Pons (tissue), 1 donor: ENCODE results near the gene SLC10A1.
"Not testable (repeated sequence)": the region's sequence is repeated elsewhere in the genome, so short reads cannot be mapped to it uniquely, and the experiment has no call there.

Experiments
- DNase-seq: peaks from one replicate; pipeline ENCODE4 v3.0.0-alpha.2; 2016; ENCODE audit warnings: low spot score

SLC10A1 gene

DNA sequence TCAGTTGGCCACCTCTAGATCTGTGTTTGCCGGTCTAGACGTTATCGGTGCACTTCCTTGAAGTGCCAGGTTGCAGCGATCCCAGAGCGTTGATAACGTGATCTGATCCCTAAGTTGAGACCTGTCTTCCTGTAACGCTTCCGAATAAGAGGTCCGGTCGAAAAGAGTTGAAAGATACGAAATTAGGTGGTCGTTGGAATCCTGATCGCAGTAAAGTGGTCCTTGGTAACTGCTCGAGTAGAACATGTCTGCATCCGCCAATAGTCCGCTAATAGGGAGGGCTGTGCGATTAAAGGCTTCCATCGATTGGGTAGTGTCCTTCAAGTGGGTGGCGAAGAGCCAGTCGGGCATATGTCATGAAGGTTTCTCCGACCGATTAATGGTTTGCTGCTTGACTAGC, 27.4 kb downstream of the SLC10A1 start:
- DNase-seq, result no peak

GRCh38 chr14:69768873-69769272, 28.2 kb downstream of the SLC10A1 start:
- no peak for DNase-seq

DNA sequence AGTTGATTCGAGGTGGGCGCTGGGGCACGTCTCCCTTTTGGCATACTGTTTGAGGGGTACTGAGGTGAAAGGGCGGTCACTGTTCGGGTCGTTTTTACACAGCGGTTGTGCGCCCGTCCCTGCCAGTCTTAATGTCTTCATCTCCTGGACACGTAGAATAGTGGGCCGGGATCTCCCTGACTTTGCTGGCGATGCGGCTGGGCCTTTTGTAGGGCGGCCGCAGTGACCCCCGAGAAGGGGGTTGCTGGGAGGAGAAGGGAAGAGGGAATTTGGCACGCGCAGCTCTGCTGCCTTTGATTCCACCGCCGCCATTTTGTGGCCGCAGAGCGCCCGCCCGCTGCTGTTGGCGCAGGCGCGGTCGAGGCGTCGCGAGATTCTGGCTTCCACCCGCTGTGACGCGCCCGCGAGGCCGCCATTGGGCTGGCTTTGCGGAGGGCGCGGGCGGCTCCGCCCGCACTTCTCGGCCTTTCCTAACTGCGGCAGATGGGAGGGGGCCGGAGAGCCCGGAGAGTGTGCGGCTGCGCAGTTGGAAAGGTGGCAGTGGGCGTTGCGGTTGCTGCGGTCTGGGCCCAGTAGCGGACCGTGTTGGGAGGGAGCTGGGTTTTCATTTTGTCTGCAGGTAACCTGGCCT, 29.6 kb downstream of the SLC10A1 start:
- peak; percentile 85 for DNase-seq

DNA sequence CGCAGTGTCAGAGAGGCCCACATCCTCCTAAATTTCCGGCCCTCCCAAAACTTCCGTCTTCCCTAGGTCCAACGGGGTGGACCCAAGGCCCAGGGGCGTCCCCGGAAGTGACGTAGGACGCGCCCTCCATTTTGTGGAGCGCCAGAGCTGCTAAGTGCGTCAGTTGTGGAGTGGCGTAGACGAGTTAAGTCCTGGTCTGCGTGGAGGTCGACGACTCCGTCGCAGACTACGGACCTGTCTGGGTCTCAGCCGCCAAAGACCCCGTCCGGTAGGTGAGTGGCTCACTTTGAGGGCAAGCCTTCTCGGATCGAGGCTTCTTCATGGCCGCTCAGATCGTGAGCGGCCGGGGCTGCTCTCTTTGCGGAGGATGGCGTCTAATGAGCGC, 30.1 kb downstream of the SLC10A1 start, which contains the start of gene SRSF5:
Gene SRSF5 (plus strand): TSS at position 159 of the 385 bp plus-strand sequence. CDS start 1,015 bp downstream, outside the sequence.
- peak; percentile 98 for DNase-seq

- DNase-seq, result no peak
These were observed 33.1 kb downstream of the SLC10A1 start for GRCh38 chr14:69763761-69764510.

DNA sequence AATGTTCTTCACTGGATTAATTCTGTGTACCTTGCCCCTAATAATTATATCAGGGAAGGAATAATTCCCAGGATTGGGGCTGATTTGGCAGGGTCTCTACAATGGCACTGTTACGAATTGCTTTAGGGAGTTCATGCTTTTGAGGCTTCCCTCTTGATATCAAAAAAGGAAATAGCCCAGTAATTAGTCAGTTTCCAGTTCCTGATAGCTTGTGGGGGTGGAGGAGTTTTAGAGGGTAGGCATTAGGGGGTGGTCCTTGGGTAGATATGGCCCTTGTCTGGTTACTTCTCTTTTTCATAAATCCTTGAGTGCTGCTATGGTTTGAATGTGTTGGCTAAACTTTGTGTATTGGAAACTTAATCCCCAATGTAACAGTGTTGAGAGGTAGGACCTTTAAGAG, 36.2 kb downstream of the SLC10A1 start:
- no peak for DNase-seq

GRCh38 chr14:69756298-69756697, 40.7 kb downstream of the SLC10A1 start:
- DNase-seq, result no peak

GRCh38 chr14:69755784-69756183, 41.3 kb downstream of the SLC10A1 start:
- no peak for DNase-seq

DNA sequence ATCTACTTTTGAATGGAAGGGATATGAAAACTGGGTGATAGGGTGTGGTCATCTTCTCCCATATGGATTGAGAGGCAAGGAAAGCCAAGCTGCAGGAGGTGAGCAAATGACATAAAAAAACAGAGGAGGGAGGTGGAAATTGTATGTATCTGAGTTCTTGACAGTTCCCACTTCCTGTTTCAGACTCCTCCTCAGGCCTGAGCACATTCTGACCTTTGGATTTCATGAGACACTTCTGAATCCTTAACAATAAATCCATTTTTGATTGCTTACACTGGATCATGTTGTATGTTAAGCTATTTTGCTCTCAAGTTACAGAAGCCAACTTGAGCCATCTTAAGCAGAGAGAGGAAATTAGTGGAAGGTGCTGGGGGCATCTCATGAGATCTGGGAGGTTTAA, 41.7 kb downstream of the SLC10A1 start:
- DNase-seq, result no peak

DNA sequence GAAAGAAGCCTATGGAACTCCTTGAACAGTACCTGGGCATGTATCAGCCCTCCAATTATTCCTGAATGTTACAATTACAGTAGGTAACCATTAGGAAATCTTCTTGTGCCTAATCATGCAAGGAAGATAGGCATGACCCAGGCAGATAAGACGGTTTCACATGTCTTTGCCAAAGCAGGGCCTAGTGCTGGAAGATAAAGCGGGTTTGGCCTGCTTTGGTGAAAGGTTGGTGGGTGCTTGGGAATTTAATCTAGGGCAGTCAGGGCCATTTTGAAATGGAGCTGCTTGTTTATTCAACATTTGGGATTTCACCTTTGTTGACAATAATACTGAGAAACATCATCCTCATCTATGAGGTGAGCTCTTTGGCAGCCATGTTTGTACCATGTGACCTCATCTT, 42.6 kb downstream of the SLC10A1 start:
- DNase-seq, result no peak

DNA sequence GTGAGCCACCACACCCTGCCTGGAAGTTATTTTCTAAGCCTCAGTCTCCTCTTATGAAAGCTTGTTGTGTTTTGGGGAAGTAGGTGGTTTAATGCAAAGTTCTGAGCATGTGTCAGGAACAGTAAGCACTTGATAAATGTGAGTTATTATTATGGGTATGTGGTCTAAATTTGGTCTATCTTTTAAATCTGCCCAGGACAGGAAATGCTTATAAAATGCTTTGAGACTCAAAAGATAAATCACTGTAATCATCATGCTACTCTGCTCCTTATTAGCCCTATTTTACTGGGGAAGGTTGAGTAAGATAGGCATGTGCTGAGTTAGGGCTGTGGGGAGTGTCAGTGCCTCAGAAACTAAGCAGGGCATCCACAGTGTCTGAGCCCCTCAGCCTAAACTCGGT, 43.2 kb downstream of the SLC10A1 start:
- no peak for DNase-seq

DNA sequence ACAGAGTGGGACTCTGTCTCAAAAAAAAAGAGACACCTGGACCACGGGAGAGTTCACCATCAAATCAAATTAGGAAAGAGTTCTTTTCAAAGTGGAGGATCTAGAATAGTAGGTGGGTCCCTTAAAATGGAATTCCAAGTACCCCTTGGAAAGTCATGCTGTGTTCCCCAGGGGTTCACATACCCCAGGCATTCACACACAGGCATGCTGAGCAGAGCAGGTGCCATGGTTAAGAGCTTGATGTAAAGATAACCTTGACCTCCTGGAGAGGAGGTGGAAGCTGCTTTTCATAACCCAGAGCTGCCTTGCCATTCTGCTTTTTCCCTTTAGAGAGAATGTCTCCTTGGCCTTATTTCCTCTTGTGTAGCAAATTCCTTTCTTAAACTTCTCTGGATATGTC, 44.3 kb downstream of the SLC10A1 start:
- no peak for DNase-seq

GRCh38 chr14:69750495-69750894, 46.5 kb downstream of the SLC10A1 start:
- no peak for DNase-seq

DNA sequence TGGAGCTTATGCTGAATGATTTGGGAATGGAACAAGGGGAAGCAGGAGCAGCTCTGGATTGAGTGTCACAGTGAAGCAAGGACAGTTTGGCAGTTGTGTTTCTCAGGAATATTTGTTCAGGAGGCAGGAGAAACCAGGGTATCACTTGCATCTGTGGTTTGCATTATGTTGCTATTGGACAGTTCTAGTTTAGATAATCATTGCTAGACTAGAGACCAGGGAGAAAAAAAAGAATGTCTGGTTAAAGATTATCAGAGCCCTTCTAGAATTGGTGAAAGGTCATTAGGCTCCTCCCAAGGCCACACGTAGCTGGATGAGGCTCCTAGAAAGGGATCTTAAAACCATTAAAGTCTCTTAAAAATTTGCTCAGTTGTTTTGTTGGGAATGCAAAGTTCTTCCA, 47.1 kb downstream of the SLC10A1 start:
- no peak for DNase-seq

DNA sequence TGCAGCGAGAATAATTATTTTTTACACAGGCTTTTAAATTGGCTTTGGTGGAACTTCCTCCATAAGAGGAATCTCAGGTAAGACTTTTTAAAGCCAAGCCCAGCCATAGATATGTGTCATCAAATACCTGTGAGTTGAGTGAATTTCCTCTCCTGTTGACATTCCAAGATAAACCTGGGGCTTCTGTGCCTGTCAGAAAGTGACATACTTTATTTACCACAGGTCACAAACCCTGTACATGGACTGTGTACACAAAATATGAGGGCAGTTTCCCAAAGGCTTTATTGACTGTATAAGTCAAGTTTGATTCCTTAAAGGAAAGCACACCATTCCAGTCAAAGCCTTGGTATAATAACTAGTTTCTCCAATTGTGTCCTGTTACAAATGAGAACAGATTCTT, 56.0 kb downstream of the SLC10A1 start:
- no peak for DNase-seq

DNA sequence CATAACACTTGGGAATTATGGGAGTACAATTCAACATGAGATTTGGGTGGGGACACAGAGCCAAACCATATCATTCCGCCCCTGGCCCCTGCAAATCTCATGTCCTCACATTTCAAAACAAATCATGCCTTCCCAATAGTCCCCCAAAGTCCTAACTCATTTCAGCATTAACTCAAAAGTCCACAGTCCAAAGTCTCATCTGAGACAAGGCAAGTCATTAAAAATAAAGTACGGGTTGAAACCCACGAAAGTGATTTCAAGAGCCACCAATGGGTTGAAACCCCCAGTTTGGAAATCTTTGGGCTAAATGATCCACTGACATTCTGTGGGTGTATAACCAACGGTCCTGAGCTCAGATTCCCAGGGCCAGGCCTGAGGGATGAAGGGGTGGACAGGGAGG, 60.6 kb downstream of the SLC10A1 start:
- not testable (repeated sequence) for DNase-seq

DNA sequence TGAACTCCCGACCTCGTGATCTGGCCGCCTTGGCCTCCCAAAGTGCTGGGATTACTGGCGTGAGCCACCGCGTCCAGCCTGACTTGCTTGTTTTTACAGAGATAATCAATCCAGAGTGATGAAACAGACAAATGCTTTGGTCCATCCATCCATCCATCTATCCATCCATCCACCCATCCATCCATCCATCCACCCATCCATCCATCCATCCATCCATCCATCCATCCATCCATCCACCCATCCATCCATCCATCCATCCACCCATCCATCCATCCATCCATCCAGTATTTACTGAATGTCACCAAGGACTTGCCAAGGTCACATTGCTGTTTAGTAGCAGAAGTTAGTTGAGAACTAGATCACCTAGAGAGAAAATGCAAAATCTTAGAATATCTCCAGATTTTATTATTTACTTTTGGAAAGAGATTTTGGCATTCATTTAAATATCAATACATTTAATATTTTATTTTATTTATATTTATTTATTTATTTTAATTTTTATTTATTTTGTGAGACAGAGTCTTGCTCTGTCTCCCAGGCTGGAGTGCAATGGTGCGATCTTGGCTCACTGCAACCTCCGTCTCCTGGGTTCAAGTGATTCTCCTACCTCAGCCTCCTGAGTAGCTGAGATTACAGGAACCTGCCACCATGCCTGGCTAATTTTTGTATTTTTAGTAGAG, 65.0 kb downstream of the SLC10A1 start:
- not testable (repeated sequence) for DNase-seq

DNA sequence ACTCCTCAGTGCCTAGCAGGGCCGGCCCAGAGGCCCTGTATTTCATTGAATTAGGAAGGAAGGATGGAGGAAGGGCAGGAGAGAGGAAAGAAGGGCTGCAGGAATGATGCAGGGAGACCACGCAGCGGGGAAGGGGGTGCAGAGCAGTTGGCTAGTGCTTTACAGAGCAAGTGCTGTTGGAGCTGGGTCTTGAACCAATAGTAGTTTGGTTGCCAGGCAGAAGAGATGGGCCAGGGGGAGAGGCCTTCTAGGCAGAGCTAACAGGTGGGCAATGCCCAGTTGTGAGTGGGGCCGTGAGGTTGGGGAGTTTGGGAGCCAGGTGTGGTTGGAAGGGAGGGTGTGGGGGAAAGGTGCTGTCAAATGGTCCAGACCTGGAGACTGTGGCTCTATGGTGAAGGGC, 69.2 kb downstream of the SLC10A1 start:
- no peak for DNase-seq

- DNase-seq, result peak; percentile 78
These were observed 70.1 kb downstream of the SLC10A1 start for GRCh38 chr14:69726761-69727511.
